Limb (tissue), 2 donors: Measurements from ENCODE around the gene ZBTB12.
"Not testable (repeated sequence)": the region's sequence is repeated elsewhere in the genome, so short reads cannot be mapped to it uniquely, and the experiment has no call there.

Source experiments
- DNase-seq, 2 donors: peaks; one replicate each; pipeline ENCODE4 v3.0.0-alpha.2; 2016; ENCODE audit errors: extremely low spot score in 2 of 2

The ZBTB12 gene

DNA sequence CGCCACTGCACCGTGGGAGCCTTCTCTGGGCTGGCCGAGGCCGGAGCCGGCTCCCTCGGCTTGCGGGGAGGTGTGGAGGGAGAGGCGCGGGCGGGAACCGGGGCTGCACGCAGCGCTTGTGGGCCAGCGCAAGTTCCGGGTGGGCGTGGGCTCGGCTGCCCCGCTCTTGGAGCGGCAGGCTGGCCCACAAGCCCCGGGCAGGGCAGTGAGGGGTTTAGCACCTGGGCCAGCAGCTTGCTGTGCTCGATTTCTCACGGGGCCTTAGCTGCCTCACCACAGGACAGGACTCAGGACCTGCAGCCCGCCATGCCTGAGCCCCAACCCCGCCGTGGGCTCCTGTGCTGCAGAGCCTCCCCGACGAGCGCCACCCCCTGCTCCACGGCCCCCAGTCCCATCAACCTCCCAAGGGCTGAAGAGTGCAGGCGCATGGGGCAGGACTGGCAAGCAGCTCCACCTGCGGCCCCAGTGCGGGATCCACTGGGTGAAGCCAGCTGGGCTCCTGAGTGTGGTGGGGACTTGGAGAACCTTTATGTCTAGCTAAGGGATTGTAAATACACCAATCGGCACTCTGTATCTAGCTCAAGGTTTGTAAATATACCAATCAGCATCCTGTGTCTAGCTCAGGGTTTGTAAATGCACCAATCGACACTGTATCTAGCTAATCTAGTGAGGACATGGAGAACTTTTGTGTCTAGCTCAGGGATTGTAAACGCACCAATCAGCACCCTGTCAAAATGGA is 49.7 kb downstream of the ZBTB12 start:
- DNase-seq, result not testable (repeated sequence)

DNA sequence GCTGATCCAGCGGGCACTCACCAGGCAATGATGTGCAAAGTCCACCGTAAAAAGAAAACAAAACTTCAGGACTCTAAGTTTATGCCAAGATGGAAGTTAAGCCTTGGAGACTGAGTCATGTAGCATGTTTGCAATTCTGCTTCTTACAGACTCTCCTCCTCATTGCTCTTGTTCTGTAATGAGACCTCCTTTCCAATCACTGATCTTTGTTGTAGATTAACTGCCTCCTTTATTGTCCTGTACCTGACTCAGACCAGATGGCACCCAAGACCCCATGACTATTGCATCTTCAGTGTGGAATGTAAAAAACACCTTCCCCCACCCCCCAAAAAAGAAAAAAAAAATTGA is 50.4 kb downstream of the ZBTB12 start:
- DNase-seq, result no peak

GRCh38 chr6:31850765-31851484 is 51.0 kb downstream of the ZBTB12 start:
- DNase-seq, result no peak
